Measurements from ENCODE around the gene POU2F2. TPM values are rescaled to one million over a fixed set of nuclear protein-coding genes. Genes with fewer than 3 reads are reported as not detected.

The POU2F2 gene
- total and polyA plus RNA-seq, 10 of the 15 experiments (the other 5 are each of a cell fraction or from before 2014, with no cell fraction given), result 4.4 to 62.4 (median 37.9) TPM

Small RNA genes within 50 kb of the gene (microRNA-seq; reads per million reads assigned to microRNA genes)
- not detected for gene MIR4323

Small RNA genes within 50 kb of the gene (small RNA-seq; reads per million reads assigned to genes)
- gene MIR4323, result not detected

Other genes with a start within 250 kb of the POU2F2 start
Only the 7 nearest of the 15 such genes appear.
- gene GRIK5, start 62.2 kb downstream of the POU2F2 start, total RNA-seq (2014; rRNA removed), result 0.05 and 0.06 TPM in 2 replicates
- not detected in 2 replicates for gene GRIK5, start 62.2 kb downstream of the POU2F2 start, total RNA-seq (2014; rRNA removed; fragmentation: Illumina TruSeq; extraction: Trizol)
- 0.19 and 0.23 TPM in 2 replicates for gene GRIK5, start 62.2 kb downstream of the POU2F2 start, total RNA-seq (2021)
- 0.03 and 0.04 TPM in 2 replicates for gene GRIK5, start 62.2 kb downstream of the POU2F2 start, polyA plus RNA-seq (2011; rRNA removed)
- 0.07 TPM in 1 of 2 replicates, not detected in the other for gene GRIK5, start 62.2 kb downstream of the POU2F2 start, polyA plus RNA-seq (2014; fragmentation: Illumina TruSeq; extraction: Trizol)
- gene GRIK5, start 62.2 kb downstream of the POU2F2 start, polyA plus RNA-seq (2014; fragmentation: Nextera tagmentation; extraction: Ambion mirVana), result under 1 TPM in 1 of 2 experiments, not detected in 1; 0.04 TPM
- 0.15 and 0.23 TPM in 2 replicates for gene GRIK5, start 62.2 kb downstream of the POU2F2 start, polyA plus RNA-seq (2014; rRNA removed)
- gene GRIK5, start 62.2 kb downstream of the POU2F2 start, polyA plus RNA-seq (2016; fragmentation: Nextera tagmentation; extraction: Ambion mirVana), result under 1 TPM in 1 of 2 experiments, not detected in 1; 0.08 TPM
- gene ZNF574, start 56.3 kb downstream of the POU2F2 start, total RNA-seq (2014; rRNA removed), result 12.6 and 15.4 TPM in 2 replicates
- 5.3 and 5.9 TPM in 2 replicates for gene ZNF574, start 56.3 kb downstream of the POU2F2 start, total RNA-seq (2014; rRNA removed; fragmentation: Illumina TruSeq; extraction: Trizol)
- gene ZNF574, start 56.3 kb downstream of the POU2F2 start, total RNA-seq (2021), result 17.6 and 18.9 TPM in 2 replicates
- gene ZNF574, start 56.3 kb downstream of the POU2F2 start, polyA plus RNA-seq (2011; rRNA removed), result 2.1 and 7.9 TPM in 2 replicates
- 1.2 and 5.4 TPM in 2 replicates for gene ZNF574, start 56.3 kb downstream of the POU2F2 start, polyA plus RNA-seq (2014; fragmentation: Illumina TruSeq; extraction: Trizol)
- gene ZNF574, start 56.3 kb downstream of the POU2F2 start, polyA plus RNA-seq (2014; fragmentation: Nextera tagmentation; extraction: Ambion mirVana), result under 1 TPM; 0.32 to 0.55 TPM
- 14.9 and 17.7 TPM in 2 replicates for gene ZNF574, start 56.3 kb downstream of the POU2F2 start, polyA plus RNA-seq (2014; rRNA removed)
- 10 to 100 TPM; 20.9 to 25.6 TPM for gene ZNF574, start 56.3 kb downstream of the POU2F2 start, polyA plus RNA-seq (2016; fragmentation: Nextera tagmentation; extraction: Ambion mirVana)
- gene DEDD2, start 85.2 kb upstream of the POU2F2 start, total RNA-seq (2014; rRNA removed), result 17.6 and 22.1 TPM in 2 replicates
- gene DEDD2, start 85.2 kb upstream of the POU2F2 start, total RNA-seq (2014; rRNA removed; fragmentation: Illumina TruSeq; extraction: Trizol), result 9.5 and 9.6 TPM in 2 replicates
- gene DEDD2, start 85.2 kb upstream of the POU2F2 start, total RNA-seq (2021), result 15.3 and 18.2 TPM in 2 replicates
- gene DEDD2, start 85.2 kb upstream of the POU2F2 start, polyA plus RNA-seq (2011; rRNA removed), result 10.1 and 20.0 TPM in 2 replicates
- 5.1 and 12.5 TPM in 2 replicates for gene DEDD2, start 85.2 kb upstream of the POU2F2 start, polyA plus RNA-seq (2014; fragmentation: Illumina TruSeq; extraction: Trizol)
- gene DEDD2, start 85.2 kb upstream of the POU2F2 start, polyA plus RNA-seq (2014; fragmentation: Nextera tagmentation; extraction: Ambion mirVana), result 1 to 10 TPM; 2.5 to 3.1 TPM
- gene DEDD2, start 85.2 kb upstream of the POU2F2 start, polyA plus RNA-seq (2014; rRNA removed), result 24.0 and 28.6 TPM in 2 replicates
- 10 to 100 TPM; 22.0 to 24.7 TPM for gene DEDD2, start 85.2 kb upstream of the POU2F2 start, polyA plus RNA-seq (2016; fragmentation: Nextera tagmentation; extraction: Ambion mirVana)
- gene ZNF526, start 87.9 kb upstream of the POU2F2 start, total RNA-seq (2014; rRNA removed), result 8.3 and 9.6 TPM in 2 replicates
- 5.3 and 5.4 TPM in 2 replicates for gene ZNF526, start 87.9 kb upstream of the POU2F2 start, total RNA-seq (2014; rRNA removed; fragmentation: Illumina TruSeq; extraction: Trizol)
- gene ZNF526, start 87.9 kb upstream of the POU2F2 start, total RNA-seq (2021), result 14.7 and 18.3 TPM in 2 replicates
- 2.1 and 4.2 TPM in 2 replicates for gene ZNF526, start 87.9 kb upstream of the POU2F2 start, polyA plus RNA-seq (2011; rRNA removed)
- gene ZNF526, start 87.9 kb upstream of the POU2F2 start, polyA plus RNA-seq (2014; fragmentation: Illumina TruSeq; extraction: Trizol), result 2.4 and 4.2 TPM in 2 replicates
- gene ZNF526, start 87.9 kb upstream of the POU2F2 start, polyA plus RNA-seq (2014; fragmentation: Nextera tagmentation; extraction: Ambion mirVana), result 1 to 10 TPM; 1.8 to 2.0 TPM
- 5.6 and 7.2 TPM in 2 replicates for gene ZNF526, start 87.9 kb upstream of the POU2F2 start, polyA plus RNA-seq (2014; rRNA removed)
- gene ZNF526, start 87.9 kb upstream of the POU2F2 start, polyA plus RNA-seq (2016; fragmentation: Nextera tagmentation; extraction: Ambion mirVana), result 10 to 100 TPM; 12.8 to 13.3 TPM
- 11.5 and 15.0 TPM in 2 replicates for gene GSK3A, start 110.2 kb upstream of the POU2F2 start, total RNA-seq (2014; rRNA removed)
- gene GSK3A, start 110.2 kb upstream of the POU2F2 start, total RNA-seq (2014; rRNA removed; fragmentation: Illumina TruSeq; extraction: Trizol), result 15.3 and 15.8 TPM in 2 replicates
- 35.6 and 38.6 TPM in 2 replicates for gene GSK3A, start 110.2 kb upstream of the POU2F2 start, total RNA-seq (2021)
- 17.5 and 41.3 TPM in 2 replicates for gene GSK3A, start 110.2 kb upstream of the POU2F2 start, polyA plus RNA-seq (2011; rRNA removed)
- 35.2 and 47.9 TPM in 2 replicates for gene GSK3A, start 110.2 kb upstream of the POU2F2 start, polyA plus RNA-seq (2014; fragmentation: Illumina TruSeq; extraction: Trizol)
- 1 to 10 TPM in 1 of 2 experiments, under 1 TPM in 1; 1.00 to 1.2 TPM for gene GSK3A, start 110.2 kb upstream of the POU2F2 start, polyA plus RNA-seq (2014; fragmentation: Nextera tagmentation; extraction: Ambion mirVana)
- 40.9 and 48.8 TPM in 2 replicates for gene GSK3A, start 110.2 kb upstream of the POU2F2 start, polyA plus RNA-seq (2014; rRNA removed)
- gene GSK3A, start 110.2 kb upstream of the POU2F2 start, polyA plus RNA-seq (2016; fragmentation: Nextera tagmentation; extraction: Ambion mirVana), result 10 to 100 TPM in 1 of 2 experiments, 1 to 10 TPM in 1; 3.8 to 11.4 TPM
- gene ERF, start 122.7 kb upstream of the POU2F2 start, total RNA-seq (2014; rRNA removed), result 15.9 and 22.2 TPM in 2 replicates
- 12.1 and 12.8 TPM in 2 replicates for gene ERF, start 122.7 kb upstream of the POU2F2 start, total RNA-seq (2014; rRNA removed; fragmentation: Illumina TruSeq; extraction: Trizol)
- 51.8 and 56.3 TPM in 2 replicates for gene ERF, start 122.7 kb upstream of the POU2F2 start, total RNA-seq (2021)
- 15.1 and 34.5 TPM in 2 replicates for gene ERF, start 122.7 kb upstream of the POU2F2 start, polyA plus RNA-seq (2011; rRNA removed)
- gene ERF, start 122.7 kb upstream of the POU2F2 start, polyA plus RNA-seq (2014; fragmentation: Illumina TruSeq; extraction: Trizol), result 4.9 and 17.8 TPM in 2 replicates
- under 1 TPM; 0.02 to 0.04 TPM for gene ERF, start 122.7 kb upstream of the POU2F2 start, polyA plus RNA-seq (2014; fragmentation: Nextera tagmentation; extraction: Ambion mirVana)
- 33.0 and 40.2 TPM in 2 replicates for gene ERF, start 122.7 kb upstream of the POU2F2 start, polyA plus RNA-seq (2014; rRNA removed)
- 1 to 10 TPM; 8.3 to 8.9 TPM for gene ERF, start 122.7 kb upstream of the POU2F2 start, polyA plus RNA-seq (2016; fragmentation: Nextera tagmentation; extraction: Ambion mirVana)
- gene CIC, start 136.8 kb upstream of the POU2F2 start, total RNA-seq (2014; rRNA removed), result 8.0 and 9.5 TPM in 2 replicates
- gene CIC, start 136.8 kb upstream of the POU2F2 start, total RNA-seq (2014; rRNA removed; fragmentation: Illumina TruSeq; extraction: Trizol), result 4.3 and 6.5 TPM in 2 replicates
- gene CIC, start 136.8 kb upstream of the POU2F2 start, total RNA-seq (2021), result 47.3 and 50.6 TPM in 2 replicates
- gene CIC, start 136.8 kb upstream of the POU2F2 start, polyA plus RNA-seq (2011; rRNA removed), result 2.4 and 3.8 TPM in 2 replicates
- 1.7 and 7.4 TPM in 2 replicates for gene CIC, start 136.8 kb upstream of the POU2F2 start, polyA plus RNA-seq (2014; fragmentation: Illumina TruSeq; extraction: Trizol)
- gene CIC, start 136.8 kb upstream of the POU2F2 start, polyA plus RNA-seq (2014; fragmentation: Nextera tagmentation; extraction: Ambion mirVana), result under 1 TPM; 0.18 to 0.24 TPM
- 24.0 and 27.7 TPM in 2 replicates for gene CIC, start 136.8 kb upstream of the POU2F2 start, polyA plus RNA-seq (2014; rRNA removed)
- 1 to 10 TPM; 6.9 to 8.1 TPM for gene CIC, start 136.8 kb upstream of the POU2F2 start, polyA plus RNA-seq (2016; fragmentation: Nextera tagmentation; extraction: Ambion mirVana)

Data from GM12878 (cell line).